HG02763 (cell line): ENCODE results near the gene PIPOX.
"Not testable (repeated sequence)": the region's sequence is repeated elsewhere in the genome, so short reads cannot be mapped to it uniquely, and the experiment has no call there.

Source experiments
- ATAC-seq: cut with Tn5 transposase; IDR thresholded peaks from one replicate; pipeline ENCODE4 v1.9.1; 2021; ENCODE audit warnings: mild to moderate bottlenecking, moderate library complexity; ENCODE audit not compliant: unreplicated experiment

PIPOX gene

DNA sequence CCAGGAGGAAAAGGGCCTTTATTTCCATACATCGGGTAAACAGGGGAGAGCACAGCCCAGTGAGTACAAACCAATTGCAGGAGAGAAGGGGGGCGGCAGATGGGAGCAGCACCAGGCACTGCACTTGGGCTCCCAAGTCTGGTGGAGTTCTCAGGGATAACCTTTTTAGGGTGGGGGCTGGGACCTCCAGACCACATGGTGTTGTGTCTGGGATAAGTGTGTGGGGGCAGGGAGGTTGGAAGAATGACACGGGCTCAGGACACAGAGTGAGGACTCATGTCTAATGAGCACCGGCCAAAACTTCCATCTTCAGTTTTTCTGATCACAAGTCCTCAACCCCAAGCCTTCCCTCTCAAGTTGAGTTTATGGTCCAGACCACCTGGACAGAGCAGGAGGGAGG is 30.6 kb downstream of the PIPOX start:
- ATAC-seq, result no peak

GRCh38 chr17:29074488-29074887 is 31.5 kb downstream of the PIPOX start:
- ATAC-seq, result no peak

GRCh38 chr17:29076087-29076486 is 33.1 kb downstream of the PIPOX start:
- no peak for ATAC-seq

- no peak for ATAC-seq
These were observed 33.8 kb downstream of the PIPOX start for GRCh38 chr17:29076722-29077121.

GRCh38 chr17:29077320-29077719 is 34.4 kb downstream of the PIPOX start:
- no peak for ATAC-seq

DNA sequence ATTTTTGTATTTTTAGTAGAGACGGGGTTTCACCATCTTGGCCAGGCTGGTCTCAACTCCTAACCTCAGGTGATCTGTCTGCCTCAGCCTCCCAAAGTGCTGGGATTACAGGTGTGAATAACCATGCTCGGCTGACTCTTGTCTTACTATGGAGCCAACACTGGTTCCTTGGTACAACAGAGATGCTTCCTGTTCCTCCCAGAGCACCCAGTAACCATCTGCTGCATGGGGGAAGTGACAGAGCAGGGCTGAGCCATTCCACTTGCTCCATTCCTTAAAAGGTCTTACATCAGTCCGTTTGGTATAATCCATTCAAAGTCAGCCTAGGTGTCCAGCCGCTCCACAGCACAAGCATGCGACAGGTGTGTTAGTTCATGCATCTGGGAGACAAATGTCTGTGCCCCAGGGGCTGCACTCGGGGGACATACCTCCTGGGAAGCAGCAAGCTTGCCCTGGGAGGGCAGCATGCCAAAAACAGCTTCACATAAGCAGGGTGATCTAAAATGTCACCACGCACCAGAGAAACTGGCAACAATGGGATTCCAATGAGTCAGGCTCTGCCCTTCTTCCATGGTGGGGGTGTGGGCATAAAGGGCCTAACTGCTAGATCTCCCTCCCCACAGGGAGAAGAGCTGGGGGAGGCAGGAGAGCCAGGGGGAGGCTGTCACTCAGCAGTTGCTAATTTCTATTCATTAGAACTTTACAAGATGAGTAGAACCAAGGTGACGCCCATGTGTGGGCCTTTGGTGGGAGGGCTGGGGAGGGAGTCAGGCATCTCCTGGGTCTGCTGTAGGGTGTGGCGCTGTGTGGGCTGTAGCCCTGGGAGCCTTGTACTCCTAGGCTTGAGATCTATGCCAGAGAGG is 35.5 kb downstream of the PIPOX start:
- ATAC-seq, result no peak

- ATAC-seq, result no peak
These were observed 36.5 kb downstream of the PIPOX start for GRCh38 chr17:29079433-29079832.

DNA sequence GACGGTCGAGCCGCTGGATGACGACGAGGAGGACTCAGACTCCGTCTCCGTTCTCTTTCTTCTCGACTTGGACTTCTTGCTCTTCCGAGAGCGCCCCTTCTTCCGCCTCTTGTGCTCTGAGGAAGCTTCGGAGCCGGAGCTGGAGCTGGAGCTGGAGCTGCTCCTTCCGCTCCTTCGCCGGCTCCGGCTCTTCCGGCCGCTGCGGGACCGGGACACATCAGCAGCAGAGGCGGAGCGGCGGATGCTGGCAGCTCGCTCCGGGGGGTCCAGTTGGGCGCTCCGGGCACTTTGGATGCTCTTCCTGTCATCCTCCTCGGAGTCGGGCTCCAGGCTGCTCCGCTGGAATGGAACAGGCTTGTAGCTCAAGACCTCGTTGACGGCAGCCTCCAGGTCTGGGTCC is 36.9 kb downstream of the PIPOX start:
- ATAC-seq, result no peak

DNA sequence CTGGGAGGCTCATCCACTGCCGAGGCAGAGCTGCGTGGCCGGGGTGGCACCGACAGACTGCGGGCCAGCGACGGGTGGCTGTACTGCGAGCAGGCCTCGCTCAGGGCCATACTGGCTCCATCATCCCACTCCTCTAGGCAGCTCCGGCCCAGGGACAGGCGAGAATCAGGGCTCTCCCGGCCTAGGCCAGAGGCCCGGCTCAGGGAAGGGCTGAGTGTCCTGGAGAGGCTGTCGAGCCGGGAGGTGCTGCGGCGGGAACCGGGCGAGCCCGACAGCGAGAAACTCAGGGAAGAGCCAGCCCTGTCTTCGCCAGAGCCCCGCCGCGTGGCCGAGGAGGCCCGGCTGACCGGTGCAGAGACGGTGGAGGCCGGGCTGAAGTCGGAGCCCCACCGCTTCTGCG is 37.4 kb downstream of the PIPOX start:
- no peak for ATAC-seq

GRCh38 chr17:29080965-29081364 is 38.0 kb downstream of the PIPOX start:
- no peak for ATAC-seq

DNA sequence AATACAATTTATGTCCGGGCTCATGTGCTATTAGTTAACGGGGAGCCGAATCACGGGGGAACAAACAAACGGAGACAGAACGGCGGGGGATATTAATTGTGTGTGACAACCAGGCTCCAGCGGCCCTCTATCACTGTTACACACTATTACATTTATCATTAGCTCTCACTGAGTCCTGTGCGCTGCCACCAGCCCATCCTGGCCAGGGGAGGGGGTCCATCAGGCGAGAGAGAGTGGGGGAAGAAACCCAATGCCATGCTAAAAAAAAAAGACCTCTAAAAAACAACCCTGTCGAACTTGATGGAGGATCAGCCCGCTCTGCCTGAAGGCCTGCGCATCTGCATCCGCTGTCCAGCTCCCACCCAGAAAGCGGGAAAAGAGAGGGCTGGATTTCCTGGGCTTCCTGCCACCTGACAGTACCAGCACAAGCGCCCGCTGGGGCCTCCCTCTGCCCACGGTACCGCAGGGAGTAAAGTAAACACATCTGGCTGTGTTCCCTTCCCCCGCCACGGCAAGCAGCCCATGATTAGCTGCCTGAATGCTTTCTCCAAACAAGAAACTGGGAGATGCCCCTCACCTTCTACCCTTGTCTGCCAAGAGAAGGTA is 41.7 kb downstream of the PIPOX start:
- ATAC-seq, result no peak

DNA sequence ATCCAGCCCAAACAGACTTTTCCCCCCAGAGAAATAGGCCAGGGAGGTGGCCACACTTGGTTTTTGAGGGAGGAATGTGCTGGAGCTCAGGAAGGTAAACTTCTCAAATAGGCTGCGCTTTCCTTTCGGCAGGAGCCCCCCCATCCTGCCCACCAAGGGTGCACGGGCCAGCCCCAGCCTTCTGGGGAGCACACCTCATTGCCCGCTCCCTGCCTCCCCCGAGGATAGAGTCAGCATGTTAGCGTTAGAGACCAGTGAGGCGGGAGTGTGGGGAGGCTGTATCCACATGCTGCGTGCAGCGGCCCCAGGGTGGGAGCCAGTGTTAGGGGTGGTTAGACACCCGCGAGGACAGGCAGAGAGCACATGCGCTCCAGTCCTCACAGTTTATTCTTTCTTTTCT is 42.3 kb downstream of the PIPOX start:
- ATAC-seq, result no peak

GRCh38 chr17:29086628-29087332 is 43.8 kb downstream of the PIPOX start:
- ATAC-seq, result no peak

GRCh38 chr17:29088782-29089181 is 45.8 kb downstream of the PIPOX start:
- not testable (repeated sequence) for ATAC-seq

- no peak for ATAC-seq
These were observed 46.7 kb downstream of the PIPOX start for GRCh38 chr17:29089601-29090044.

DNA sequence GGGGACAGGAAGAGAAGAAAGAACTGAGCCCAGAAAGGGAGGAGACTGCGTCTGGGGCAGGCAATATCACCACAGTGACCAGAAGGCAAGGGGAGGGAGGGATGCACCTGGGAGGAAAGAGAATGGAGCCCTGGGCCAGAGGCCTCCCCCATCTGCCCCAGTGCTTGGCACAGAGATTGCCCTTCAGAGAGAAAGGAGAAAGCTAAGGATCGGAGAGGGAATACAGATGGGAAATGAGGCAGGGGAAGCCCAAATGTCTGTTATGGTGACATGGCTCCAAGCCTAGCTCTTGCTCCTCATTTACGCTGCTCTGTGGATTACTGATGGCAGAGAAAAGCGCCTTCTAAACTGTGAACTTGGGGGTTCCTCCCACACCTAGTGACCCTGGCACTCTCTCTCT is 47.2 kb downstream of the PIPOX start:
- ATAC-seq, result no peak

GRCh38 chr17:29090750-29091605 is 48.0 kb downstream of the PIPOX start:
- no peak for ATAC-seq

DNA sequence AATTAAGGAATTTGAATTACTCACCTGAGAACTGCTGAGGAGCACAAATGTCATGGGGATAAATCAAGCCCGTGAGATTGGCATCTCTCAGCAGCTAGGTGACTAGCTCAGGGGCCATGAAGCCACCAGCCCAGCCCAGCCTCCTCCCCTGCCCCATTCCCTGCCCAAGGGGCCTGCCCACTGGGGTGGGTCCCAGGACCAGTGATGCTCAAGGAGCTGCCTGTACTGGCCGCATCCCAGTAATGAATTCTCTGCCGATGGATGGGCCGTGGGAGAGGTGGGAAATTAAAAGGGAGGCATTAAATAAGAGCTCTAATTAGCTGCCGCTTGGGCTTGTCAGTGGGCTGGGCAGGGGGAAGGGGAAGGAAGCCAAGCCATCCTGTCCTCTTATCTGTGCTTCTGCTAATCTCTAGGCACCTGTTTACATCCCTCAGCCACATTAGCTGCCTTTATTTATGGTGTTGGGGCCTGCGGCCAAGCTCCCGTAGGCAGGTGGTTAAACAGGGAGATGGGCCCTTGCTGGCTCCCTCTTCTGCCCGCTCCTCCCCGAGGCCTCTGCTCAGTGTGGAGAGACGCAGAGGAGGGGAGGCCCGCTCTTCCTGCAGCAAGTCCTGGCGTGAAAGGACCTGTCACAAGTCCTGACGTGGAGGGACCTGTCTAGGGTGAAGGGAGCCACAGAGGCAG is 48.8 kb downstream of the PIPOX start:
- ATAC-seq, result no peak

GRCh38 chr17:29093090-29093871 is 50.3 kb downstream of the PIPOX start:
- no peak for ATAC-seq
